Measurements from ENCODE around the gene FCHO2. TPM values are rescaled to one million over a fixed set of nuclear protein-coding genes. Genes with fewer than 3 reads are reported as not detected.
"Not testable (repeated sequence)": the region's sequence is repeated elsewhere in the genome, so short reads cannot be mapped to it uniquely, and the experiment has no call there.

The FCHO2 gene
- total RNA-seq, 1 experiment from 2014 or later, result 20.6 TPM

GRCh38 chr5:72922422-72922821, 33.4 kb upstream of the FCHO2 start:
- intact Hi-C loops (cut with micrococcal nuclease; ENCODE audit: unreplicated experiment), result loop anchor here (5.0 to 10.0 kb wide), 2 partner anchors 280 to 532 kb away; no protein-coding TSS in a partner anchor
- H3K4me3 Mint-ChIP-seq (ENCODE audit: unreplicated experiment), result no peak overlapping the region

DNA sequence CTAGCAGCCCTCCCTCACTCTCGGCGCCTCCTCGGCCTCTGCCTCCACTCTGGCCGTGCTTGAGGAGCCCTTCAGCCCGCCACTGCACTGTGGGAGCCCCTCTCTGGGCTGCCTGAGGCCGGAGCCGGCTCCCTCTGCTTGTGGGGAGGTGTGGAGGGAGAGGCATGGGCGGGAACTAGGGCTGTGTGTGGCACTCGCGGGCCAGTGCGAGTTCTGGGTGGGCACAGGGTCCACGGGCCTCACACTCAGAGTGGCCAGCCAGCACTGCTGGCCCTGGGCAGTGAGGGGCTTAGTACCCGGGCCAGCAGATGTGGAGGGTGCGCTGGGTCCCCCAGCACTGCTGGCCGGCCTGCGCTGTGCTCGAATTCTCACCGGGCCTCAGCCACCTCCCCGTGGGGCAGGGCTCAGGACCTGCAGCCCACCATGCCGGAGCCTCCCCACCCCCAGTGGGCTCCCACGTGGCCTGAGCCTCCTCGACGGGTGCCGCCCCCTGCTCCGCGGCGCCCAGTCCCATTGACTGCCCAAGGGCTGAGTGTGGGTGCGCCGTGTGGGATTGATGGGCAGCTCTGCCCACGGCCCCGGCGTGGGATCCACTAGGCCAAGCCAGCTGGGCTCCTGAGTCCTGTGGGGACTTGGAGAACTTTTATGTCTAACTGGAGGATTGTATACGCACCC, 30.4 kb upstream of the FCHO2 start:
- H3K36me3 Mint-ChIP-seq (ENCODE audit: insufficient read depth, unreplicated experiment), result no peaks in the 10 kb centered on the region
- no peak for DNase-seq

More at GRCh38 chr5:72922422-72922821, 33.4 kb upstream of the FCHO2 start:
- Mint-ChIP-seq H3K4me1 (ENCODE audit: low read depth, unreplicated experiment) (no peaks in the 10 kb centered on the region), H3K36me3 (ENCODE audit: insufficient read depth, unreplicated experiment) (peaks cover 14% of the 10 kb centered on the region), H3K27ac (ENCODE audit: unreplicated experiment) (no peak overlapping the region), H3K9me3 (ENCODE audit: unreplicated experiment) (no peaks in the 10 kb centered on the region), H3K27me3 (ENCODE audit: insufficient read depth, unreplicated experiment) (no peaks in the 10 kb centered on the region)
- CTCF ChIA-PET, result no interaction called here
- Histone ChIP-seq H3K36me3 (ENCODE audit: control insufficient read depth, insufficient read depth, low read length) (no peaks in the 10 kb centered on the region), H3K9me3 (no peaks in the 10 kb centered on the region), H3K4me3 (ENCODE audit: low read depth, low read length) (no peak overlapping the region), H3K4me1 (no peaks in the 10 kb centered on the region), H3K27me3 (replicated peaks; ENCODE audit: control insufficient read depth, insufficient read depth, low read length) (no peaks in the 10 kb centered on the region)
- TF ChIP-seq, protein P1, sequence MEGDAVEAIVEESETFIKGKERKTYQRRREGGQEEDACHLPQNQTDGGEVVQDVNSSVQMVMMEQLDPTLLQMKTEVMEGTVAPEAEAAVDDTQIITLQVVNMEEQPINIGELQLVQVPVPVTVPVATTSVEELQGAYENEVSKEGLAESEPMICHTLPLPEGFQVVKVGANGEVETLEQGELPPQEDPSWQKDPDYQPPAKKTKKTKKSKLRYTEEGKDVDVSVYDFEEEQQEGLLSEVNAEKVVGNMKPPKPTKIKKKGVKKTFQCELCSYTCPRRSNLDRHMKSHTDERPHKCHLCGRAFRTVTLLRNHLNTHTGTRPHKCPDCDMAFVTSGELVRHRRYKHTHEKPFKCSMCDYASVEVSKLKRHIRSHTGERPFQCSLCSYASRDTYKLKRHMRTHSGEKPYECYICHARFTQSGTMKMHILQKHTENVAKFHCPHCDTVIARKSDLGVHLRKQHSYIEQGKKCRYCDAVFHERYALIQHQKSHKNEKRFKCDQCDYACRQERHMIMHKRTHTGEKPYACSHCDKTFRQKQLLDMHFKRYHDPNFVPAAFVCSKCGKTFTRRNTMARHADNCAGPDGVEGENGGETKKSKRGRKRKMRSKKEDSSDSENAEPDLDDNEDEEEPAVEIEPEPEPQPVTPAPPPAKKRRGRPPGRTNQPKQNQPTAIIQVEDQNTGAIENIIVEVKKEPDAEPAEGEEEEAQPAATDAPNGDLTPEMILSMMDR (IDR thresholded peaks at IDR 0.05; ENCODE audit: insufficient read depth in 1 of 2, low read depth in 1 of 2, low read length in 1 of 2, severe bottlenecking in 1 of 2, unreplicated experiment in 1 of 2), result no peak
- BruUV-seq (replicated peaks), result no TSS peak
- POLR2A ChIA-PET, result no interaction called here
- no peak for DNase-seq

DNA sequence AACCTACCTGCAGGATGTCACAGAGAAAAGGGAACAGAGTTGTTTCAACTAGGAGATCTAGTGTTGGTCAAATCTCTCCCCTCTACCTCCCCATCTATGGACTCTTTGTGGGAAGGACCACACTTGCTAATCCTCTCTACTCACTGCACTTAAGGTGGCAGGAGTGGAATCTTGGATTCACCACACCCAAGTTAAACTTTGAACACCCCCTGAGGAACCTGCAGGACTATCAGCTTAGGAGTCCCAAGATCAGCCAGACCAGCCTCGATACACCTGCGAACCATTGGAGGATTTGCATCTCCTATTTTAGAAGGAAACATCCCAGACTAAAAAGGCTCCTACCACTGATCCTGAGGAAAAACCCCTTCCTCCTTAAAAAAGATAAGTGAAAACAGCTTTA, 23.2 kb upstream of the FCHO2 start:
- POLR2A ChIA-PET; CTCF ChIA-PET; intact Hi-C loops (cut with micrococcal nuclease; ENCODE audit: unreplicated experiment); H3K27me3 ChIP-seq (replicated peaks; ENCODE audit: control insufficient read depth, insufficient read depth, low read length); DNase-seq; H3K36me3 ChIP-seq (ENCODE audit: control insufficient read depth, insufficient read depth, low read length); H3K4me3 ChIP-seq (ENCODE audit: low read depth, low read length); H3K4me1 ChIP-seq; H3K9me3 ChIP-seq; H3K27me3 Mint-ChIP-seq (ENCODE audit: insufficient read depth, unreplicated experiment); H3K9me3 Mint-ChIP-seq (ENCODE audit: unreplicated experiment); H3K36me3 Mint-ChIP-seq (ENCODE audit: insufficient read depth, unreplicated experiment); H3K27ac Mint-ChIP-seq (ENCODE audit: unreplicated experiment); BruUV-seq (replicated peaks); H3K4me3 Mint-ChIP-seq (ENCODE audit: unreplicated experiment); H3K4me1 Mint-ChIP-seq (ENCODE audit: low read depth, unreplicated experiment): not testable (repeated sequence)

More for the DNA sequence above, 30.4 kb upstream of the FCHO2 start:
- Histone ChIP-seq H3K4me3 (ENCODE audit: low read depth, low read length) (no peak overlapping the region), H3K27me3 (replicated peaks; ENCODE audit: control insufficient read depth, insufficient read depth, low read length) (no peaks in the 10 kb centered on the region), H3K4me1 (no peaks in the 10 kb centered on the region), H3K9me3 (no peaks in the 10 kb centered on the region), H3K36me3 (ENCODE audit: control insufficient read depth, insufficient read depth, low read length) (no peaks in the 10 kb centered on the region)
- POLR2A ChIA-PET, result no interaction called here
- intact Hi-C loops (cut with micrococcal nuclease; ENCODE audit: unreplicated experiment), result loop anchor here (10.0 kb wide), 1 partner anchor 529 kb away; no protein-coding TSS in a partner anchor
- H3K4me3 Mint-ChIP-seq (ENCODE audit: unreplicated experiment), result no peak overlapping the region
- TF ChIP-seq, protein P1 (IDR thresholded peaks at IDR 0.05; ENCODE audit: insufficient read depth in 1 of 2, low read depth in 1 of 2, low read length in 1 of 2, severe bottlenecking in 1 of 2, unreplicated experiment in 1 of 2), result no peak
- CTCF ChIA-PET, result no interaction called here
- H3K9me3 Mint-ChIP-seq (ENCODE audit: unreplicated experiment), result no peaks in the 10 kb centered on the region
- BruUV-seq (replicated peaks), result no TSS peak
- no peaks in the 10 kb centered on the region for H3K4me1 Mint-ChIP-seq (ENCODE audit: low read depth, unreplicated experiment)
- no peaks in the 10 kb centered on the region for H3K27me3 Mint-ChIP-seq (ENCODE audit: insufficient read depth, unreplicated experiment)
- no peak overlapping the region for H3K27ac Mint-ChIP-seq (ENCODE audit: unreplicated experiment)

- Mint-ChIP-seq H3K4me1 (ENCODE audit: low read depth, unreplicated experiment) (peaks cover 14% of the 10 kb centered on the region), H3K27me3 (ENCODE audit: insufficient read depth, unreplicated experiment) (peaks cover 14% of the 10 kb centered on the region)
- H3K36me3 ChIP-seq (ENCODE audit: control insufficient read depth, insufficient read depth, low read length); H3K27me3 ChIP-seq (replicated peaks; ENCODE audit: control insufficient read depth, insufficient read depth, low read length); H3K27ac Mint-ChIP-seq (ENCODE audit: unreplicated experiment); H3K9me3 ChIP-seq; H3K4me3 ChIP-seq (ENCODE audit: low read depth, low read length); DNase-seq; H3K36me3 Mint-ChIP-seq (ENCODE audit: insufficient read depth, unreplicated experiment); H3K9me3 Mint-ChIP-seq (ENCODE audit: unreplicated experiment); CTCF ChIA-PET; intact Hi-C loops (cut with micrococcal nuclease; ENCODE audit: unreplicated experiment); POLR2A ChIA-PET; H3K4me3 Mint-ChIP-seq (ENCODE audit: unreplicated experiment); H3K4me1 ChIP-seq; BruUV-seq (replicated peaks): not testable (repeated sequence)
These were observed 20.7 kb upstream of the FCHO2 start for GRCh38 chr5:72934953-72935725.
